GM15510 (cell line): ENCODE measurements around the gene USP28.

Experiments used
- POLR2A ChIP-seq: IDR thresholded peaks from 3 replicates; pipeline ENCODE4 v1.6.1; 2011; ENCODE audit warnings: borderline replicate concordance; ENCODE audit not compliant: insufficient read length; ENCODE audit errors: extremely low read depth

The USP28 gene

DNA sequence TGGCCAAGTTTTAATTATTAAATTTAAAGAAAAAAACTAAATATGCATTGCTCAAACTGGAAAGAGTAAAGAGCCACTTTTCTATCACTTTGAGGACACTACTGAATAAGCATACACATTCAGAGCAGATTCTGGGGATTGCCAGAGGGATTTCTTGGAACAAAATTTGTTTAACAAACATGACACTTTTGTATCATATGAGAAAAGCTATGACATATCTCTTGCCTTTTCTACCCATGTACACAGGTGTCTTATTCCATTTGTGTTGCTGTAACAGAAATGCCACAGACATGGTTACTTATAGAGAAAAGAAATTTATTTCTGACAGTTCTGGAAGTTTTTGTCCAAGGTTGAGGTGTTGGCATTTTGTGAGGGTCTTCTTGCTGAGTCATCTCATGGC lies 13.5 kb upstream of the USP28 start:
- no peak for TF ChIP-seq POLR2A

GRCh38 chr11:113885897-113886296 lies 10.5 kb upstream of the USP28 start:
- TF ChIP-seq POLR2A, result no peak

- TF ChIP-seq POLR2A, result no peak
Measured at GRCh38 chr11:113884361-113884836, 9.0 kb upstream of the USP28 start.

- no peak for TF ChIP-seq POLR2A
Measured at GRCh38 chr11:113881856-113882255, 6.5 kb upstream of the USP28 start.

DNA sequence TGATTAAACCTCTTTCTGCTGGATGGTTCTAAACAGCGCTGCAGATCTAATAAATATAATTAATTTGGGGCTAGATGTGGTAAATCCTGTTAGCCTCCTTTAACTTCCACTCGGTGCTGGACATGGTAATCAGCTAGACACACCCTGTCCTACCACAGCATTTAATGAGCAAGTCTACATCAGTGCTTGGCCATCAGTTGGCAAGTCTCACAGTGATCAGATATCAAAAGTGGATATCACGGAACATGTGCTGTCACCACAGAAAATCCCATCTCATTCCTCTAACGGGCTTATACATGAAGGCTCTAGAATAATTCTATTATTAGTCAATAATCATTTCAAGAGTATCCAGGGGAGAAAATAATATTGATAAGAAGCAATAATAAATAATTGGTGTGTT lies 5.6 kb upstream of the USP28 start:
- TF ChIP-seq POLR2A, result no peak

- TF ChIP-seq POLR2A, result no peak
Measured at GRCh38 chr11:113877670-113878055, 2.3 kb upstream of the USP28 start.

DNA sequence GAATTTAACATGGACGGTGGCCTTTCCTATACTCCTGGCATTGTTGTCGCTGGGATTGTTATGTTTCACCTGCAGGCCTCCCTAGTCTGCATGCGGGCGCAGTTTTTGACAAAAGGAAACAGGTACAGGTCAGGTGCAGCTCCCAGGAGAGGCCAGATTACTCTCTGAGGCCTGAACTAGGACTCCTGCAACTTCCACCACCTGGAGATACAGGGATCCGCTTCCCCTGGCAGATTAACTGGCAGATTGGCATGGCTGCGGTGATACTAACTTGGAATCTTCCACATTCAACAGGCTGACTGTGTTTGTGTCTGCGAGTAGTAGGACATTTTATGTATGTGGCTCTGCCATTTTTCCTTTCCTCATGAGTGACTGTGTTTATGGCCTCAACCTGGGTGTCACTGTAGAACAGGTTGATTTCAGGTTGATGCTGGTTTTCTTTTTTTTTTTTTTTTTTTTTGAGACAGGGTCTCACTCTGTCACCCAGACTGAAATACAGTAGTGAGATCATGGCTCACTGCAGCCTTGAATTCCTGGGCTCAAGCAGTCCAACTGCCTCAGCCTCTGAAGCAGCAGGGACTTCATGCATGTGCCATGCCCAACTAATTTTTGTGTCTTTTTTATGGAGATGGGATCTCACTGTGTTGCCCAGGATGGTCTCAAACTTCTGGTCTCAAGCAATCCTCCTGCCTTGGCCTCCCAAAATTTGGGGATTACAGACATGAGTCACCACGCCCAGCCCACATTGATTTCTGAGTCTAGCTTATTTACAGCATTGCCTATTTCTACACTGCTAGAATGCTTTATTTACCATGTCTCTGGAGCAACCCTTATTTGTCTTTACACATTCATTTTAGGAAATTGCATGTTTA lies 1.7 kb upstream of the USP28 start:
- TF ChIP-seq POLR2A, result no peak

DNA sequence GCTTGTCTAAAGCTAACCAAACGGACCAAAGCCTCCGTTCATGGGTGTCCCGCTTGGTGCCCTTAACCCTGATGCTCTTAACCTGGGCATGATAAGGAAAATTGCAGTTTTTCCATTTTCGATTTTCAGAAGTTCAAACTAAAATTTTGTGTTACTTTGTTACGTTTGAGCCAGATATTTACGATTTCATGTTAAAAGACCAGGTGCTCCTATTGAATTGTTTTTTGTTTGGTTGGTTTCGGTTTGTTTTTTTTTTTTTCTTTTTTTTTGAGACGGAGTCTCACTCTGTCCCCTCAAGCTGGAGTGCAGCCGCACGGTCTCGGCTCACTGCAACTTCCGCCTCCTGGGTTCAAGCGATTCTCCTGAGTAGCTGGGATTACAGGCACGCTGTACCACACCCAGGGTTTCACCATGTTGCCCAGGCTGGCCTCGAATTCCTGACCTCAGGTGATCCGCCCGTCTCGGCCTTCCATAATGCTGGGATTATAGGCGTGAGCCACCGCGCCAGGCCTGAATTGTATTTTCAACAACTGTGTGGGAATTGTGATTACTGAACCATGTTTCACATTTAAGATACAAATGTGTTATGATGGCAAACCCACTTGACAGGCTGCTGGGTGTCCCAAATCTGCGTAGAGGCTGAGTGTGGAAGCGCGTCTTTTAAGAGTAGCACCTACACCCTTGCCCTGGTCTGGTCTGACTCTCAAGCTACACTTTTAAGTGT lies 864 bp upstream of the USP28 start:
- TF ChIP-seq POLR2A, result no peak

DNA sequence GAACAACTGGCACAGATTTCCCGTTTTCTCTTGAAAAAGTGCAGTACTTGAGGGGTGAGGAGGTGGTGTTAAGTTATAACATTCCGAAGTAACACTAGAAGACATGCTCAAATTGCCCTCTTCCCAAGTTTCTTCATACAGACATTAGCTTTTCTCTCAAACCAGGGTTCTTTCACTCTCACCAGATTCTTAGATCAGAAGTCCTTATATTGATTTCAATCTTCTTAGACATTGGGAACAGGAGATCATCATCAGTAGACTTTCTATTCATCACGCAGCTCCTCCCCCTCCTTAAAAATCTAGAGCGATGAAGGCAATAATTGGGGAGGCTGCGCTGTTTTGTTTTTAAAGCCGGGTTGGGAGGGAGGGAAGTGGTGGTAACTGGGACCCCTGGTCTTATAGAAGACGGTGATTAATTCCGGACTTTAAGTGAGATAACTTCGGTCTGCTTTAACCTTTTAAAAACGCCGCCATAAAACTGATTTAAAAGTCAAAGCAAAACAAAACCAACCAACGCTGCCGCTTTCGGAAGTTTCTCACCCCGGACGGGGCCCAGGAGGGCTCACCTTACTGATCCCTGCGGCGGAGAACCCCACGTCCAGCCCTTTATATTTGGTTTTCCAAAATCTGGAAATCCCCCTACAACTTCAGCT lies 665 bp downstream of the USP28 start:
- no peak for TF ChIP-seq POLR2A

GRCh38 chr11:113874096-113874495 lies 1.3 kb downstream of the USP28 start:
- TF ChIP-seq POLR2A, result no peak

- TF ChIP-seq POLR2A, result no peak
Measured at GRCh38 chr11:113873236-113873626, 2.1 kb downstream of the USP28 start.

GRCh38 chr11:113871336-113871735 lies 4.0 kb downstream of the USP28 start:
- no peak for TF ChIP-seq POLR2A

GRCh38 chr11:113867843-113868503 lies 7.4 kb downstream of the USP28 start:
- TF ChIP-seq POLR2A, result no peak

DNA sequence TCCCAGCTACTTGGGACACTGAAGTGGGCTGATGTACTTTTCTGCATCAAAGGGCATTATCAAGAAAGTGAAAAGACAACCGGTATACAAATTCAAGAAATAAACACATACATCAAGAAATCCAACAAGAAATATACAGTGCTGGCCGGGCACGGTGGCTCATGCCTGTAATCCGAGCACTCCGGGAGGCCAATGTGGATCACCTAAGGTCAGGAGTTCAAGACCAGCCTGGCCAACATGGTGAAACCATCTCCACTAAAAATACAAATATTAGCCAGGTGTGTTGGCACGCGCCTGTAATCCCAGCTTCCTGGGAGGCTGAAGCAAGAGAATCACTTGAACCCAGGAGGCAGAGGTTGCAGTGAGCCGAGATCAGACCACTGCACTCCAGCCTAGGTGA lies 9.5 kb downstream of the USP28 start:
- no peak for TF ChIP-seq POLR2A

DNA sequence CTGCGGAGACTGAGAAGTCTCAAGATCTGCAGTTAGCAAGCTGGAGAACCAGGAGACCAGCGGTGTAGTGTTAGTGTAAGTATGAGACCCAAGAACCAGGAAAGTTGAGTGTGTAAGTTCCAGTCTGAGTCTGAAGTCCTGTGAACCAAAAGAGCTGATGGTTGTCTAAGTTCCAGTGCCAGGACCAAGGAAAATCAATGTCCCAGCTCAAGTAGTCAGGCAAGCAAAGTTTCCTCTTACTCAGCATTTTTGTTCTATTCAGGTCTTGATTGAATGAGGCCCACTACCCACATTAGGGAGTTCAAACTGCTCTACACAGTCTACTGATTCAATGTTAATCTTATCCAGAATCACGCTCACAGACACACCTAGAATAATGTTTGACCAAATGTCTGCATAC lies 11.0 kb downstream of the USP28 start:
- TF ChIP-seq POLR2A, result no peak
